SKM-1 (cell line): ENCODE measurements around the gene RYR2.
"Not testable (repeated sequence)": the region's sequence is repeated elsewhere in the genome, so short reads cannot be mapped to it uniquely, and the experiment has no call there.

Experiments
- DNase-seq: peaks from one replicate; lab custom pipeline; 2025; ENCODE audit not compliant: unreplicated experiment; lab: John Stamatoyannopoulos, UW

RYR2 gene

GRCh38 chr1:237071641-237072420 lies 29.8 kb downstream of the RYR2 start:
- no peak for DNase-seq

GRCh38 chr1:237074371-237075117 lies 32.6 kb downstream of the RYR2 start:
- no peak for DNase-seq

GRCh38 chr1:237084341-237085077 lies 42.5 kb downstream of the RYR2 start:
- DNase-seq, result no peak

- DNase-seq, result no peak
These were observed 49.7 kb downstream of the RYR2 start for GRCh38 chr1:237091691-237092090.

- no peak for DNase-seq
These were observed 51.7 kb downstream of the RYR2 start for GRCh38 chr1:237093691-237094090.

GRCh38 chr1:237098541-237098940 lies 56.6 kb downstream of the RYR2 start:
- no peak for DNase-seq

GRCh38 chr1:237103021-237103420 lies 61.0 kb downstream of the RYR2 start:
- DNase-seq, result no peak

GRCh38 chr1:237104096-237104495 lies 62.1 kb downstream of the RYR2 start:
- DNase-seq, result no peak

- no peak for DNase-seq
These were observed 63.8 kb downstream of the RYR2 start for GRCh38 chr1:237105826-237106225.

- DNase-seq, result no peak
These were observed 66.5 kb downstream of the RYR2 start for GRCh38 chr1:237108297-237109040.

- no peak for DNase-seq
These were observed 69.8 kb downstream of the RYR2 start for GRCh38 chr1:237111807-237112206.

- DNase-seq, result no peak
These were observed 70.7 kb downstream of the RYR2 start for GRCh38 chr1:237112663-237113062.

- no peak for DNase-seq
These were observed 73.1 kb downstream of the RYR2 start for GRCh38 chr1:237115035-237115434.

GRCh38 chr1:237119091-237119490 lies 77.1 kb downstream of the RYR2 start:
- no peak for DNase-seq

GRCh38 chr1:237120683-237121082 lies 78.7 kb downstream of the RYR2 start:
- DNase-seq, result no peak

- peak; percentile 21 for DNase-seq
These were observed 83.0 kb downstream of the RYR2 start for GRCh38 chr1:237124856-237125462.

- DNase-seq, result no peak
These were observed 84.2 kb downstream of the RYR2 start for GRCh38 chr1:237126180-237126579.

- not testable (repeated sequence) for DNase-seq
These were observed 85.3 kb downstream of the RYR2 start for GRCh38 chr1:237127301-237127700.

GRCh38 chr1:237133921-237134320 lies 91.9 kb downstream of the RYR2 start:
- no peak for DNase-seq

GRCh38 chr1:237134929-237135328 lies 92.9 kb downstream of the RYR2 start:
- no peak for DNase-seq

GRCh38 chr1:237138551-237138950 lies 96.6 kb downstream of the RYR2 start:
- DNase-seq, result no peak
